Middle frontal gyrus (tissue), 1 donor: Measurements from ENCODE around the gene PCBP2.
A peak's percentile ranks its signal among the peaks of the same experiment; 100 is the strongest.
"Not testable (repeated sequence)": the region's sequence is repeated elsewhere in the genome, so short reads cannot be mapped to it uniquely, and the experiment has no call there.

Experiments used
- DNase-seq: peaks from one replicate; pipeline ENCODE4 v3.0.0-alpha.2; 2015; ENCODE audit warnings: low spot score; ENCODE audit errors: extremely low spot score

Gene PCBP2

GRCh38 chr12:53441040-53441833 is 10.7 kb upstream of the PCBP2 start, which contains the start of gene PRR13:
PRR13 (plus strand) TSS chr12:53441734; CDS start chr12:53442715, 981 bp downstream.
- DNase-seq = peak; percentile 99

GRCh38 chr12:53443955-53444354 is 7.9 kb upstream of the PCBP2 start:
- DNase-seq = no peak

- not testable (repeated sequence) for DNase-seq
Observed at GRCh38 chr12:53444593-53445325, 7.1 kb upstream of the PCBP2 start.

- DNase-seq = no peak
Observed at GRCh38 chr12:53450936-53451335, 966 bp upstream of the PCBP2 start.

GRCh38 chr12:53452159-53453077 is 516 bp downstream of the PCBP2 start:
- DNase-seq = peak; percentile 40

GRCh38 chr12:53453953-53454640 is 2.2 kb downstream of the PCBP2 start:
- DNase-seq = no peak

GRCh38 chr12:53454707-53455106 is 2.8 kb downstream of the PCBP2 start:
- no peak for DNase-seq

- DNase-seq = no peak
Observed at GRCh38 chr12:53456654-53457366, 4.9 kb downstream of the PCBP2 start.

- no peak for DNase-seq
Observed at GRCh38 chr12:53459097-53459496, 7.2 kb downstream of the PCBP2 start.

GRCh38 chr12:53461059-53461458 is 9.2 kb downstream of the PCBP2 start:
- DNase-seq = no peak

GRCh38 chr12:53461591-53461990 is 9.7 kb downstream of the PCBP2 start:
- DNase-seq = no peak

- no peak for DNase-seq
Observed at GRCh38 chr12:53462935-53463334, 11.0 kb downstream of the PCBP2 start.

- DNase-seq = no peak
Observed at GRCh38 chr12:53463802-53464560, 12.1 kb downstream of the PCBP2 start.

- no peak for DNase-seq
Observed at GRCh38 chr12:53464685-53465418, 12.9 kb downstream of the PCBP2 start.

GRCh38 chr12:53465679-53466078 is 13.8 kb downstream of the PCBP2 start:
- DNase-seq = no peak

GRCh38 chr12:53466640-53467039 is 14.7 kb downstream of the PCBP2 start:
- no peak for DNase-seq

GRCh38 chr12:53467082-53467481 is 15.2 kb downstream of the PCBP2 start:
- no peak for DNase-seq

GRCh38 chr12:53467880-53468279 is 16.0 kb downstream of the PCBP2 start:
- no peak for DNase-seq

- DNase-seq = no peak
Observed at GRCh38 chr12:53468282-53468681, 16.4 kb downstream of the PCBP2 start.
